HG03575 (cell line): ENCODE data around the gene TAS2R40.

Experiments used
- ATAC-seq: cut with Tn5 transposase; IDR thresholded peaks from one replicate; pipeline ENCODE4 v1.9.1; 2021; ENCODE audit not compliant: unreplicated experiment, insufficient number of reproducible peaks, low FRiP score; ENCODE audit errors: extremely low read depth

Gene TAS2R40

GRCh38 chr7:143217806-143218205 is 4.0 kb upstream of the TAS2R40 start:
- ATAC-seq, result no peak

GRCh38 chr7:143221286-143221685 is 551 bp upstream of the TAS2R40 start:
- no peak for ATAC-seq

DNA sequence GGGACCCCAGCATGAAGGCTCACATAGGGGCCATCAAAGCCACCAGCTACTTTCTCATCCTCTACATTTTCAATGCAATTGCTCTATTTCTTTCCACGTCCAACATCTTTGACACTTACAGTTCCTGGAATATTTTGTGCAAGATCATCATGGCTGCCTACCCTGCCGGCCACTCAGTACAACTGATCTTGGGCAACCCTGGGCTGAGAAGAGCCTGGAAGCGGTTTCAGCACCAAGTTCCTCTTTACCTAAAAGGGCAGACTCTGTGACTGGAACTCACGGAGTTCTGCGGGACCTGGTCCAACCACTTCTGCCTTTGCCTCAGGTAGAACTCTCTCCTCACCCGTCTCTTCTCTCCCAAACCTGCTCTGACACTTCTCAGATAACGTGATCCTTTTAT is 945 bp downstream of the TAS2R40 start:
- ATAC-seq, result no peak

DNA sequence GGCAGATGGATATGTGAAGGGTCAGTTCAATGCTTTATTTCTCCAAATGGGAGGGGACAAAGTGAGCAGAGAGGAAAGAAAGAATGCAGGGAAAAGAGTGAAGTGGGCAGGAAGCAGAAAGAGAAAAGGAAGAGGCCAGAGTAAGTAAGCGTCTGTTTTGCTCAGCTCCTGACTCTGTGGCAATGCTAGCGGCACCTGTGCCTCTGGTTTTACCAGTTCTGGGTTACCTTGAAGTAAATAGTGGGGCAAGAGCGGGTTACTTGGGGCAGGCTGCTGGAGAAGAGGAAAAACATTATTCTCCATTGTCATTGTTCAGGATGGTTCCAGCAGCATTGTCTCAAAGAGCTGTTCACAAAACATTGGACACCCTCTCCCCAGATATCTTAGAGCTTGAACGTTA is 1.9 kb downstream of the TAS2R40 start:
- no peak for ATAC-seq

DNA sequence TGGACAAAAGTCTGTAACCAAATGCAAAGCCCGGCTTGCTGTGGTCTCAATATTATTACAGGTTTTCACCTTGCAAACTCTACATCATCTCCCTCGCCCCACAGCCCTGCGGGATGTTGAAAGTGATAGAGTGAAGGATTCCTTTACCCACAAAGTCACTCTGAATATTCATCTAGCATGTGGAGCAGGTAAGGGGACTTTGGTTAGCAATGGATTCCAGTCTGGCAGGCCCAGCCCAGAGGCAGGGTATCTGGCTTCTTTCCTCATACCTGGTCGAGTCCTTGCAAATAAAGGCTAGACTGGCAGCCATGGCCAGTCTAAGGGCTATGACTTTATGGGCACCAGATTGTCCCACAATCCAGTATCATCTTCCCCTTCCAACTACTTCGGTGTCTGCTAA is 3.2 kb downstream of the TAS2R40 start:
- ATAC-seq, result no peak

- no peak for ATAC-seq
These were observed 6.0 kb downstream of the TAS2R40 start for GRCh38 chr7:143227806-143228205.

GRCh38 chr7:143229054-143229790 is 7.4 kb downstream of the TAS2R40 start:
- no peak for ATAC-seq

GRCh38 chr7:143230602-143231457 is 9.0 kb downstream of the TAS2R40 start:
- no peak for ATAC-seq

DNA sequence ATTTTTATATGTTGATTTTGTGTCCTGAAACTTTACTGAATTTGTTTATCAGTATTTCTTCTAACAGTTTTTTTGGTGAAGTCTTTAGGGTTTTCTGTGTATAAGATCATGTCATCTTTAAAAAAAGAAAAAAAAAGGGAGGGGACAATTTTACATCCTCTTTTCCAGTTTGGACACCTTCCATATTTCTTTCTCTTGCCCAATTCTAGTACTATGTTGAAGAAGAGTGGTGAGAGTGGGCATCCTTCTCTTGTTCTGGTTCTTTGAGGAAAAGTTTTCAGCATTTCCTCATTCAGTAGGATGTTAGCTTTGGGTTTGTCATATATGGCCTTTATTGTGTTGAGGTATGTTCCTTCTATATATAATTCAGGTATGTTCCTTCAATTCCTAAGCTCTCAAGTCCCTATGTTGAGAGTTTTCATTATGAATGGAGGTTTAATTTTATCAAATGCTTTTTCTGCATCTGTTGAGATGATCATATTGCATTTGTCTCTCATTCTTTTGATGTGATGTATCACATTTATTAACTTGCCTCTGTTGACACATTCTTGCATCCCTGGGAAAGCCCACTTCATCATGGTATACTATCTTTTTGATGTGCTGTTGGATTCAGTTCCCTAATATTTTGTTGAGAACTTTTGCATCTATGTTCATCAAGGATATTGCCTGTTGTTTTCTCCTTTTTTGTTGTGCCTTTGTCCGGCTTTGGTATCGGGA is 12.1 kb downstream of the TAS2R40 start:
- ATAC-seq, result no peak

DNA sequence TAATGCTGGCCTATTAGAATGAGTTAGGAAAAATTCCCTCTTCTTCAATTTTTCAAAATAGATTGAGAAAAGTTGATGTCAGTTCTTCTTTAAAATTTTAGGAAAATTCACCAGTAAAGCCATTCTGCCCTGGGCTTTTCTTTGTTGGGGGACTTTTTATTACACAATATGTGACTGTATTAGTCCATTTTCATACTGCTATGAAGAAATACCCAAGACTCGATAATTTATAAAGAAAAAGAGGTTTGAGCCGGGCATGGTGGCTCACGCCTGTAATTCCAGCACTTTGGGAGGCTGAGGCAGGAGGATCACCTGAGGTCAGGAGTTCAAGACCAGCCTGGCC is 12.7 kb downstream of the TAS2R40 start:
- no peak for ATAC-seq

- ATAC-seq, result no peak
These were observed 13.7 kb downstream of the TAS2R40 start for GRCh38 chr7:143235561-143235960.

- no peak for ATAC-seq
These were observed 14.7 kb downstream of the TAS2R40 start for GRCh38 chr7:143236408-143236990.

- ATAC-seq, result no peak
These were observed 15.5 kb downstream of the TAS2R40 start for GRCh38 chr7:143237366-143237765.

GRCh38 chr7:143238289-143238980 is 16.6 kb downstream of the TAS2R40 start:
- ATAC-seq, result no peak

DNA sequence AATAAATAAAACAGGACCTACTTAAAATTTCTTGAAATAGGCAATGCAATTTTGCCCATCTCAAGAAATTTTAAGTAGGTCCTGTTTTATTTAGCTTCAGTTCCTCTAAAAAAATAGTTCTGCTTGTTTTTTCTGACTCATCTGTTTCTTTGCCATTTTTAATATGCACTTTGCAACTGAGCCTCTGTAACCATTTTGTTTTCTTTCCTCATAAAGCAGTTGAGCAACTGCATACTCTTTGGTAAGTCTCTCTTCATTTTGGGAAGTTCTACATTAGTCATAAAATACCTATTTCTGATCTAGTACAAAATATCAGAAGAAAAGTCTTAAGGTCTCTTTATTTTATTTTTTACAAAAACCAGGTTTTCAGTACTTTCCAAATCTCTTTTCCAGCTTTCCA is 18.0 kb downstream of the TAS2R40 start:
- ATAC-seq, result no peak

GRCh38 chr7:143240291-143241168 is 18.7 kb downstream of the TAS2R40 start:
- peak; percentile 88 for ATAC-seq

DNA sequence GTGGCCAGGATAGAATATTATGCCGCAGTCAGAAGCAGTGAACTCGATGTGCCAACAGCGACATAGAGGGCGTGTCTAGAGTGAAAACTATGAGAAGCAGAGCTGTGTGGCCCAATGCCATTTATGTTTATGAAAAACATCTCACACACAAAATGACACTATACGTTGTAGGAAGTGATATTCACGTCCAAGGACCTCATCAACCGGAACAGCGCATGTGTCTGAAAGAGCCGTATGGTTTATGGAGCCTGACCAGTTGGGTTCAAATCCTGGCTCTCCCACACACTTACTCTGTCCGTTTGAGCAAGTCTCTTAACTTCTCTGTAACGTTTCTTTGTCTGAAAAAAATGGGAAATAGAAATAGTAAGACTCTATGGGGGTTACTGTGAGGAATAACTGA is 20.5 kb downstream of the TAS2R40 start:
- no peak for ATAC-seq

DNA sequence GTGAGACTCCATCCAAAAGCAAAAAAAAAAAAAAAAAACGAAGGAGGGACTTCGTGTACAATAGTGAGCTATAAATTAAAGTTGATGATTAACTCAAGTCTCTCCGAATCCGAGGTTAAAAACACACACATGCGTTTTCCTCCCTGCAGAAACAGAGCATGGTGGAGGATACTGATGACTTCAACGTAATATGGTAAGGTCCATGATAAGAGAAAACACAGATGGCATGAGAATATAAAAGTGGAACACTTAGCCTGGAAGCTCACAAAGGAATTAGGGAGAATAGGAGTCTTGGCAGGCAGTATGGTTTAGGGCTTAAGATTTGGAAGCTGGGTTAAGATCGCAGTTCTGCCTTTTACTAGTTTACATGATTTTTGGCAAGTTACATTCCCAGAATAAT is 21.3 kb downstream of the TAS2R40 start:
- ATAC-seq, result no peak
